GM19463 (cell line): ENCODE measurements around the gene SETD3.

ENCODE experiments used
- ATAC-seq: cut with Tn5 transposase; IDR thresholded peaks from one replicate; pipeline ENCODE4 v1.9.1; 2021; ENCODE audit warnings: mild to moderate bottlenecking, moderate library complexity; ENCODE audit not compliant: unreplicated experiment

The SETD3 gene

GRCh38 chr14:99401211-99401610 lies 79.4 kb downstream of the SETD3 start:
- ATAC-seq: no peak

GRCh38 chr14:99397698-99398097 lies 83.0 kb downstream of the SETD3 start:
- ATAC-seq: no peak

GRCh38 chr14:99395909-99396530 lies 84.6 kb downstream of the SETD3 start:
- no peak for ATAC-seq

GRCh38 chr14:99394602-99395156 lies 86.0 kb downstream of the SETD3 start:
- no peak for ATAC-seq

GRCh38 chr14:99393059-99393655 lies 87.5 kb downstream of the SETD3 start:
- peak; percentile 75 for ATAC-seq

GRCh38 chr14:99391671-99392070 lies 89.0 kb downstream of the SETD3 start:
- ATAC-seq: no peak

- ATAC-seq: peak; percentile 52
Observed at GRCh38 chr14:99389174-99389826, 91.4 kb downstream of the SETD3 start.

GRCh38 chr14:99388286-99388685 lies 92.4 kb downstream of the SETD3 start:
- no peak for ATAC-seq

GRCh38 chr14:99387880-99388279 lies 92.8 kb downstream of the SETD3 start:
- no peak for ATAC-seq

- no peak for ATAC-seq
Observed at GRCh38 chr14:99384450-99385417, 95.9 kb downstream of the SETD3 start.

- no peak for ATAC-seq
Observed at GRCh38 chr14:99383472-99384449, 96.9 kb downstream of the SETD3 start.

- ATAC-seq: no peak
Observed at GRCh38 chr14:99382781-99383471, 97.7 kb downstream of the SETD3 start.

GRCh38 chr14:99382071-99382470 lies 98.6 kb downstream of the SETD3 start:
- no peak for ATAC-seq

GRCh38 chr14:99381688-99382060 lies 99.0 kb downstream of the SETD3 start:
- ATAC-seq: no peak

GRCh38 chr14:99380991-99381687 lies 99.5 kb downstream of the SETD3 start:
- no peak for ATAC-seq

- no peak for ATAC-seq
Observed at GRCh38 chr14:99380402-99380801, 100.3 kb downstream of the SETD3 start.

GRCh38 chr14:99378782-99379214 lies 101.9 kb downstream of the SETD3 start:
- ATAC-seq: no peak

GRCh38 chr14:99377951-99378350 lies 102.7 kb downstream of the SETD3 start:
- no peak for ATAC-seq

GRCh38 chr14:99374964-99375363 lies 105.7 kb downstream of the SETD3 start:
- ATAC-seq: no peak
